ENCODE measurements around the gene MT1A. TPM values are rescaled to one million over a fixed set of nuclear protein-coding genes. Genes with fewer than 3 reads are reported as not detected.
A peak's percentile ranks its signal among the peaks of the same experiment; 100 is the strongest.
"Not testable (repeated sequence)": the region's sequence is repeated elsewhere in the genome, so short reads cannot be mapped to it uniquely, and the experiment has no call there.

The MT1A gene
- total RNA-seq, 3 donors from 2014 or later = 97.8 to 672 (median 130) TPM

DNA sequence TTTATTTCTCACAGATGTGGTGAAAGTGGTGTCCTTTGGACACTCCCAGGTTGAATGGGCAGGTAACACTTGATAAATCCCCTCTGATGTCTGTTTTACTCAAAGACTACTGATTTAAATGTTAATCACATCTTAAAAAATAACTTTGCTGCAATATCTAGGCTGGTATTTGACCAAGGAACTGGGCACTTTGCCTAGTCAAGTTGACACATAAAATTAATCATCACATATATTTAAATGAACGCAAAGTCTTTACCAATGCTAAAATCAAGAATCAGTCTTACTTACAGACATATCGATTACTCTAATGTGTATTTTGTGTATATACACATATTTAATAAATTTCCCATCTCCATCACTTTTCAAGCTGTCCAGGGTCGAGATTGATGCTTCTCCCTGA lies 23.1 kb upstream of the MT1A start:
- no peak for DNase-seq (ENCODE audit: low spot score in 2 of 2)
- H3K36me3 ChIP-seq = no peaks in the 10 kb centered on the region
- H3K4me3 ChIP-seq = no peak overlapping the region
- H3K9me3 ChIP-seq = no peaks in the 10 kb centered on the region
- no peak overlapping the region for H3K27ac ChIP-seq
- TF ChIP-seq POLR2A (IDR thresholded peaks at IDR 0.05) = no peak
- no peak for TF ChIP-seq POLR2AphosphoS5 (IDR thresholded peaks at IDR 0.05)
- TF ChIP-seq CTCF (IDR thresholded peaks at IDR 0.05) = no peak
- H3K27me3 ChIP-seq = no peaks in the 10 kb centered on the region
- H3K4me1 ChIP-seq = peaks cover 6 to 8% of the 10 kb centered on the region in 2 donors
- intact Hi-C loops (cut with DNase I; ENCODE audit: low total_unique reads) = no loop called here

GRCh38 chr16:56616608-56617211 lies 21.8 kb upstream of the MT1A start:
- H3K36me3 ChIP-seq = no peaks in the 10 kb centered on the region
- H3K4me3 ChIP-seq = peak overlapping the region; percentile 36 to 63 (median 47)
- no peaks in the 10 kb centered on the region for H3K4me1 ChIP-seq
- DNase-seq (ENCODE audit: low spot score in 2 of 2) = no peak
- TF ChIP-seq POLR2A (IDR thresholded peaks at IDR 0.05) (no peak), POLR2AphosphoS5 (IDR thresholded peaks at IDR 0.05) (no peak), CTCF (IDR thresholded peaks at IDR 0.05) (no peak)
- H3K27ac ChIP-seq = peak overlapping the region; percentile 71 to 72
- no peaks in the 10 kb centered on the region for H3K27me3 ChIP-seq
- no peaks in the 10 kb centered on the region for H3K9me3 ChIP-seq
- intact Hi-C loops (cut with DNase I; ENCODE audit: low total_unique reads) = no loop called here

DNA sequence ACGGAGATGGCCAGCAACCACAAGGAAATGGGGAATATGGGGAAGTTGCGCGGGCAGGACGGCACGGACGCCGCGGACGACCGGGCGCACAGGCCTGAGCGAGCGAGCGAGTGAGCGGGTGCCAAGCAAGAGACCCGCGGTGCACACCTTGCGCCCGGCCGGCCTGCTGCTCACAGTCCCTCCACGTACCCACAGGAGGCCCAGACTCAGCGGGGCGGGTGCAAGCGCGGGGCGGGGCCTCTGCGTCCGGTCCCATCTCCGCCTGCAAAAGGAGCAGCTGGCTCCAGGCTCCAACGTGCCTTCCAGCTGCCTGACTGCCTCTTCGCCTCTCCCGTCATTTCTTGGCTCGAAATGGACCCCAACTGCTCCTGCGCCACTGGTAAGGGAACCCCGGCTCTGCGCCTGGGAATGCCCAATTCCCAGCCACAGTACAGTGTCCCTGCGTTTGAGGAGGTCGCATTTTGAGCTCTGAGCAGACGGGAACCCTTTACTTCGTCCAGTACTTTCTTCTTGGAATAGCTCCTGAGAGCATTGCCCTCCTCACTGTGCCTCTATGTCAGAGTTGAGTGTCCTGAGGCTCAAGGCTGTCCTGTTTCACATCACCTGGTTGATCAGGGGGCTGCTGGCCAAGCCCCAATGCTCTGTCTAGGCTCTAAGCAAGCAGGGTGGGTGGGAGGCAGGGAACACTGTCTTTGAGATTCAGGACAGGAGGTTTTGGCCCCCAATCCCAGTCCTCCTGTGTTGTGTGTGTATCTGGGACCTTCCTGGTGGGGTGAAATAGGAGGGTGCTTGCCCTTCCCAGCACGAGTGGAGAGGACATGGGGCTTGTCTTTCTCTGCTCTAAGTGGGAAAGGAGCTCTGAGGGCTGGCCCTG lies 21.0 kb upstream of the MT1A start:
- H3K36me3 ChIP-seq = no peaks in the 10 kb centered on the region
- intact Hi-C loops (cut with DNase I; ENCODE audit: low total_unique reads) = no loop called here
- peak; percentile 54 to 65 for DNase-seq (ENCODE audit: low spot score in 2 of 2)

DNA sequence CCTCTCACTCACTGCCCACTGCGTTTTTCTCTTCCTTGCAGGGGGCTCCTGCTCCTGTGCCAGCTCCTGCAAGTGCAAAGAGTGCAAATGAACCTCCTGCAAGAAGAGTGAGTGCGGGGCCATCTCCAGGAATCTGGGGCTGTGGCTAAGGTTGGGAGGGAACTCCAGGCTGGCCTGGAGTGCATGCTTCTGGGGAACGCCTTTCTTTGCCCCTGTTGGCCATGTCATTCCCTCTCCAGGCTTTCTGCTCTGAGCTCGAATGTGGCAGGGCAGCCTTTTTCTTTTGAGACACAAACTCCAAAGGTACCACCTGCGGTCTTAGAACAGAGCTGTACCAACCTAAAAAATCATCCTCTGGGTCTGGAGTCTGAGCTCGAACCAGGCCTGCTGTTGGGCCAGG lies 20.3 kb upstream of the MT1A start:
- H3K27me3 ChIP-seq = no peaks in the 10 kb centered on the region
- no peaks in the 10 kb centered on the region for H3K36me3 ChIP-seq
- no peaks in the 10 kb centered on the region for H3K4me1 ChIP-seq
- peak overlapping the region in 1 of 2 donors; percentile 48 for H3K27ac ChIP-seq
- peak overlapping the region in 2 of 3 donors; percentile 47 to 63 for H3K4me3 ChIP-seq
- TF ChIP-seq CTCF (IDR thresholded peaks at IDR 0.05) = no peak
- TF ChIP-seq POLR2A (IDR thresholded peaks at IDR 0.05) = no peak
- no peak for TF ChIP-seq POLR2AphosphoS5 (IDR thresholded peaks at IDR 0.05)
- DNase-seq (ENCODE audit: low spot score in 2 of 2) = no peak
- intact Hi-C loops (cut with DNase I; ENCODE audit: low total_unique reads) = no loop called here
- no peaks in the 10 kb centered on the region for H3K9me3 ChIP-seq

More for the DNA sequence above, 21.0 kb upstream of the MT1A start:
- peak in 1 of 3 donors; percentile 12 for TF ChIP-seq POLR2AphosphoS5 (IDR thresholded peaks at IDR 0.05)
- no peak for TF ChIP-seq CTCF (IDR thresholded peaks at IDR 0.05)
- Histone ChIP-seq H3K4me1 (no peaks in the 10 kb centered on the region), H3K27ac (peak overlapping the region; percentile 71 to 72), H3K4me3 (peak overlapping the region; percentile 36 to 63 (median 47)), H3K9me3 (no peaks in the 10 kb centered on the region), H3K27me3 (no peaks in the 10 kb centered on the region)

DNA sequence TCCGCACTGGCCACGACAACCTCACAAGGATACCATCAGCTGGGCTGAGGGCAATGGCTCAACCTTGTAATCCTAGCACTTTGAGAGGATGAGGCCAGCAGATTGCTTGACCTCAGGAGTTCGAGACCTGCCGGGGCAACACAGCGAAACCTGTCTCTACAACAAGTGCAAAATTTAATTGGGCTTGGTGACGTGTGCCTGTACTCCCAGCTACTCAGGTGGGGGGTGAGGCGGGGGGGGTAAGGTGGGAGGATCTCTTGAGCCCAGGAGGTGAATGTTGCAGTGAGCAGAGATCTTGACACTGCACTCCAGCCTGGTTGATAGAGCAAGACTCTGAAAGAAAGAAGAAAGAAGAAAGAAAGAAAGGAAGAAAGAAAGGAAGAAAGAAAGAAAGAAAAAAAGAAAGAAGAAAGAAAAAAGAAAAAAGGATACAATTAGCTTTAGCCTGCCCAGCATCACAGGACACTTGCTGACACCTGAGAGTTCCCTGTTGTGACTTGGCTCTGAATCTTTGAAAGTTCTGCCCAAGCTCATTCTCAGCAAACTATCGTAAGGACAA lies 18.0 kb upstream of the MT1A start:
- no peak overlapping the region for H3K4me3 ChIP-seq
- no peaks in the 10 kb centered on the region for H3K27me3 ChIP-seq
- intact Hi-C loops (cut with DNase I; ENCODE audit: low total_unique reads) = no loop called here
- no peaks in the 10 kb centered on the region for H3K36me3 ChIP-seq
- H3K27ac ChIP-seq = no peak overlapping the region
- H3K9me3 ChIP-seq = no peaks in the 10 kb centered on the region
- H3K4me1 ChIP-seq = no peaks in the 10 kb centered on the region
- no peak for DNase-seq (ENCODE audit: low spot score in 2 of 2)
- no peak for TF ChIP-seq CTCF (IDR thresholded peaks at IDR 0.05)
- TF ChIP-seq POLR2A (IDR thresholded peaks at IDR 0.05) = no peak
- TF ChIP-seq POLR2AphosphoS5 (IDR thresholded peaks at IDR 0.05) = no peak

- H3K4me1 ChIP-seq; intact Hi-C loops (cut with DNase I; ENCODE audit: low total_unique reads); H3K36me3 ChIP-seq; DNase-seq (ENCODE audit: low spot score in 2 of 2); H3K27ac ChIP-seq; H3K27me3 ChIP-seq; H3K4me3 ChIP-seq; H3K9me3 ChIP-seq: not testable (repeated sequence)
Observed at GRCh38 chr16:56621665-56622445, 16.6 kb upstream of the MT1A start.

GRCh38 chr16:56623184-56623583 lies 15.3 kb upstream of the MT1A start:
- intact Hi-C loops (cut with DNase I; ENCODE audit: low total_unique reads); H3K27me3 ChIP-seq; H3K36me3 ChIP-seq; H3K4me1 ChIP-seq; H3K27ac ChIP-seq; DNase-seq (ENCODE audit: low spot score in 2 of 2); H3K9me3 ChIP-seq; H3K4me3 ChIP-seq: not testable (repeated sequence)

Measured in breast epithelium (tissue), 4 donors.